RWPE2 (cell line): ENCODE data around the gene PTRHD1.

Experiments used
- ATAC-seq: fragments of 200-7000 bp; cut with Tn5 transposase; 3 replicates; pipeline ENCODE4 v1.9.1; 2021; ENCODE audit warnings: low read depth
- DNase-seq: peaks from one replicate; pipeline ENCODE4 v3.0.0-alpha.2; 2020; ENCODE audit warnings: low spot score
- H3K27ac ChIP-seq: fragments of 450-650 bp; 2 replicates; pipeline ENCODE4 v1.5.1; 2017; ENCODE audit warnings: mild to moderate bottlenecking; ENCODE audit not compliant: poor library complexity, severe bottlenecking
- H3K27me3 ChIP-seq: fragments of 250-450 bp; sonication (Bioruptor Pico); 2 replicates; pipeline ENCODE4 v1.5.1; 2021; ENCODE audit warnings: mild to moderate bottlenecking, moderate library complexity; ENCODE audit not compliant: insufficient read depth, poor library complexity, severe bottlenecking
- H3K36me3 ChIP-seq: fragments of 250-450 bp; sonication (Bioruptor Pico); 2 replicates; pipeline ENCODE4 v1.5.1; 2020; ENCODE audit warnings: low read depth, mild to moderate bottlenecking, moderate library complexity
- H3K4me1 ChIP-seq: fragments of 250-450 bp; sonication (Bioruptor Pico); 2 replicates; pipeline ENCODE4 v1.5.1; 2021; ENCODE audit warnings: mild to moderate bottlenecking, moderate library complexity; ENCODE audit not compliant: insufficient read depth, poor library complexity, severe bottlenecking
- H3K4me3 ChIP-seq: fragments of 250-450 bp; sonication (Bioruptor Pico); 2 replicates; pipeline ENCODE4 v1.5.1; 2021; ENCODE audit warnings: mild to moderate bottlenecking, moderate library complexity; ENCODE audit not compliant: severe bottlenecking
- H3K9me3 ChIP-seq: fragments of 250-450 bp; sonication (Bioruptor Pico); 2 replicates; pipeline ENCODE4 v1.5.1; 2021; ENCODE audit warnings: mild to moderate bottlenecking, moderate library complexity; ENCODE audit not compliant: severe bottlenecking
- TF ChIP-seq, protein P1 (sequence below): fragments of 450-650 bp; IDR thresholded peaks from one replicate; pipeline ENCODE4 v1.5.1; 2017; ENCODE audit warnings: mild to moderate bottlenecking, moderate library complexity; ENCODE audit not compliant: poor library complexity, severe bottlenecking

PTRHD1 gene

DNA sequence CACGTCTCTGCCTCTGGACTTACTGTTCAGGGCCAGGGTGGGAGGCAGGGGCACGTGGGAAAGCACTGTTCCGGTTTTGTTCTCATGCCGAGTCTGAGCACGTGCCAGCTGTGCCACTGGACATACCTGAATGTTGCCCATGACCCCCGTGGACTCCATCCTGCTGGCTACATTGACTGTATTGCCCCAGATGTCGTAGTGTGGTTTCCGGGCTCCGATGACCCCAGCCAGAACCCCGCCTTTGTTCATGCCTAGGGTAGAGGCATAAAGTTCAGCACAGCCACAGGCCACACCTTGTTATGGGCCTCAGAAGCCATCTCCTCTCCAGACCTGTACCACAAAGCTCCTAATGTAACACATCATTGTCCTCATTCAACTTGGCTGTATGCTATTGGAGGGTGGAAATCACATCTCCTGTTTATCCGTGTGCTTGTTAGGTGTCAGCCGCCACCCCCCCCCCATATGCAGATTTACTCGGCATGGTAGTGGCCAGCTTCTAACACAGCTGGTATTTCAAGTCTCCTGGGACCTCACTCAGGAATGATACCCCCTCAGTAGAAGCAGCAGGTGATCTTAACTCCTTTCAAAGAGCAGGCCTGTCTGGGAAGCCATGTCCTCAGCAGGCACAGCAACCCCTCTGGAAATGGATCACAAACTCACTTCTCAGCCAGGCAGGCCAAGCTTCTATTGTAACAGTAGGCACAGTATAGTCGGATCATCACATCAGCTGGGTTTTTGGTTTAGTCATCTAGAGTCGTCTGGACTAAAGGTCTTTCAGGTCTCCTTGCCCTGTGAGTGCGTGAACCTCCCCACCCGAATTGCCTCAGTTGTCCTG lies 27.6 kb upstream of the PTRHD1 start:
- Histone ChIP-seq H3K27me3 (no peaks in the 10 kb centered on the region), H3K27ac (no peak overlapping the region), H3K9me3 (no peaks in the 10 kb centered on the region), H3K4me1 (peaks cover 3% of the 10 kb centered on the region), H3K36me3 (peaks cover 82% of the 10 kb centered on the region), H3K4me3 (no peak overlapping the region)
- TF ChIP-seq, protein P1, sequence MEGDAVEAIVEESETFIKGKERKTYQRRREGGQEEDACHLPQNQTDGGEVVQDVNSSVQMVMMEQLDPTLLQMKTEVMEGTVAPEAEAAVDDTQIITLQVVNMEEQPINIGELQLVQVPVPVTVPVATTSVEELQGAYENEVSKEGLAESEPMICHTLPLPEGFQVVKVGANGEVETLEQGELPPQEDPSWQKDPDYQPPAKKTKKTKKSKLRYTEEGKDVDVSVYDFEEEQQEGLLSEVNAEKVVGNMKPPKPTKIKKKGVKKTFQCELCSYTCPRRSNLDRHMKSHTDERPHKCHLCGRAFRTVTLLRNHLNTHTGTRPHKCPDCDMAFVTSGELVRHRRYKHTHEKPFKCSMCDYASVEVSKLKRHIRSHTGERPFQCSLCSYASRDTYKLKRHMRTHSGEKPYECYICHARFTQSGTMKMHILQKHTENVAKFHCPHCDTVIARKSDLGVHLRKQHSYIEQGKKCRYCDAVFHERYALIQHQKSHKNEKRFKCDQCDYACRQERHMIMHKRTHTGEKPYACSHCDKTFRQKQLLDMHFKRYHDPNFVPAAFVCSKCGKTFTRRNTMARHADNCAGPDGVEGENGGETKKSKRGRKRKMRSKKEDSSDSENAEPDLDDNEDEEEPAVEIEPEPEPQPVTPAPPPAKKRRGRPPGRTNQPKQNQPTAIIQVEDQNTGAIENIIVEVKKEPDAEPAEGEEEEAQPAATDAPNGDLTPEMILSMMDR: no peak
- peak; percentile 3; the same call in 1 of the 3 replicates for ATAC-seq
- no peak for DNase-seq

DNA sequence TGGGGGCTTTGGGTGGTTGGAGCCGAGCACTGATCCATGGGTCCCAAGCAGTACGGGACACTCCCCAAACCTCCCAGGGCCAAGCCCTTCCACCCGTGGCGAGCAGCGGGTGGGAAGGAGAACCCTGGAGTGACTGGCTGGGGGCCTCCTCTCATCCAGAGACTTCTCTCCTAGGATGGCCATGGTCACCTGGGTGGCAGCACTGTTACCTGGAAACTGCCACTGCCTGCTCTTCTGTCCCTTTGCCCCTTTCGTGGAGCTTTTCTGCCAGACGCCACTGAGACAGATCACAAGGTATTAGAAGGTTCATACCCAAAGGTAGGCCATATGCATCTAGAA lies 27.0 kb upstream of the PTRHD1 start:
- TF ChIP-seq, protein P1: no peak
- Histone ChIP-seq H3K27me3 (no peaks in the 10 kb centered on the region), H3K4me3 (no peak overlapping the region), H3K27ac (no peak overlapping the region), H3K36me3 (peaks cover 86% of the 10 kb centered on the region), H3K9me3 (no peaks in the 10 kb centered on the region), H3K4me1 (peaks cover 3% of the 10 kb centered on the region)
- DNase-seq (no peak), ATAC-seq (no peak)

DNA sequence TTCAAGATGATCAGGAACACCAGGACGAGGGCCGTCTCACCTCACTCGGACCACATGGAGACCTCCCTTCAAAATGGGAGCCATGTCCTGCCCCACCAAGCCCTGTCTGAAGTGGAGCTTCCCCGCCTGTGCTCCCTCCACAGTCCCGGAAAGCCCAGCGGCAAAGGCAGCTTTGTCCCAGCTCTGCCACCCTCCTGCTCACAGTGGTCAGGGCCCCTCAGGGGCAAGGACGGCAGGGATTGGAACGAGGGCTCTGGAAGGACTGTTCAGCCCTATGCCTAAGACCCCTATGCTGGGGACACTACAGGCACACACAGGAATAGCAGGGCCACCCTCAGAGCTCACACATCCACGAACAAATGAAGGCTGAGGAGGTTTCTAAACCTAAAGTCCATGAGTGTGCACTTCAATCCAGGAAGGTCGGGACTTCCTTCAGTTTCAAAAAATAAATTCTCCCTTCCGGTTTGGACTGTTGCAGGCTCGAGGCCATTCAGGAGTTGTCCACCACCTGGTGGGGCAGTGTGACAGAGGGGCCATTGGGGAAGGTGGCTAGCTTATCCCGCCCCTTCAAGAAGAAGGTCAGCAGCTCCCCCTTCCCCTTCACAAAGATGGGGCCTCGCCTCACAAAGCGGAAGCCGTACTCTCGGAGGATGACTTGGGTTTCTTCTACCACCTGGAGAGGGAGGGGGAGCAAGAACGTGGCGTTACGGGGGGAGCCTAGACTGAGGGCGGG lies 26.4 kb upstream of the PTRHD1 start:
- H3K4me1 ChIP-seq: peaks cover 3% of the 10 kb centered on the region
- TF ChIP-seq, protein P1: no peak
- no peak overlapping the region for H3K27ac ChIP-seq

DNA sequence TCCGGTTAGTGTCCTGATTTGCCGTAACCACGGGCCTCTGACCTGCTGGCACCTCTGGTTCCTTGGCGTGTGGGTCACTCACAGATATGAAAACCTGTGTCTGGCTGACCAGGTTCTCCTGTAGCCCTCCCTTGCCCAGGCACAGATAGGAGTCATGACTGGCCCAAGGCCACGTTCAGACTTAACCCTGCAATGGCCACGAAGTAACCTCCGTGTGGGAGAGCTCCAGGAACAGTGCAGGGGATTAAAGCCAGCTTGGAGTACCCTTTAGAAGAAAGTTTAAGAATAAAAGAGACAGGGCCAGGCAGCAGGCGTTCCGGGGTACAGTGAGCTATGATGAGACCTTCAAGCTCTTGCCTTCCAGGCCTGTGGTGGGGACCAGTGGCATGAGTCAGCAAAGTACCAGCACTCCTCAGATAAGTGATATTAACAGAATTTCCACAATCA lies 25.6 kb upstream of the PTRHD1 start:
- no peaks in the 10 kb centered on the region for H3K27me3 ChIP-seq
- H3K4me1 ChIP-seq: peaks cover 3% of the 10 kb centered on the region
- TF ChIP-seq, protein P1: no peak
- H3K36me3 ChIP-seq: peaks cover 85% of the 10 kb centered on the region
- H3K4me3 ChIP-seq: no peak overlapping the region
- H3K9me3 ChIP-seq: no peaks in the 10 kb centered on the region
- H3K27ac ChIP-seq: no peak overlapping the region
- ATAC-seq: no peak
- no peak for DNase-seq

More for the DNA sequence above, 26.4 kb upstream of the PTRHD1 start:
- no peak for DNase-seq
- H3K36me3 ChIP-seq: peaks cover 85% of the 10 kb centered on the region
- H3K27me3 ChIP-seq: no peaks in the 10 kb centered on the region
- H3K4me3 ChIP-seq: no peak overlapping the region
- H3K9me3 ChIP-seq: no peaks in the 10 kb centered on the region
- ATAC-seq: no peak
